ENCODE results near the gene SRGAP3.
"Not testable (repeated sequence)": the region's sequence is repeated elsewhere in the genome, so short reads cannot be mapped to it uniquely, and the experiment has no call there.

The SRGAP3 gene

GRCh38 chr3:9249273-9250192, at the start of gene SRGAP3:
Gene SRGAP3 (minus strand): TSS chr3:9249646. CDS start chr3:9248951, 695 bp downstream.
- peak; percentile 97 for FAIRE-seq

GRCh38 chr3:9298236-9298635, 48.8 kb upstream of the SRGAP3 start:
- no peak for FAIRE-seq

- FAIRE-seq = no peak
Measured at GRCh38 chr3:9296241-9296640, 46.8 kb upstream of the SRGAP3 start.

GRCh38 chr3:9295007-9295406, 45.6 kb upstream of the SRGAP3 start:
- FAIRE-seq = no peak

GRCh38 chr3:9293953-9294352, 44.5 kb upstream of the SRGAP3 start:
- not testable (repeated sequence) for FAIRE-seq

GRCh38 chr3:9293076-9293475, 43.6 kb upstream of the SRGAP3 start:
- FAIRE-seq = no peak

- no peak for FAIRE-seq
Measured at GRCh38 chr3:9292516-9292915, 43.1 kb upstream of the SRGAP3 start.

GRCh38 chr3:9291821-9292410, 42.5 kb upstream of the SRGAP3 start:
- FAIRE-seq = no peak

GRCh38 chr3:9290566-9290965, 41.1 kb upstream of the SRGAP3 start:
- FAIRE-seq = no peak

- not testable (repeated sequence) for FAIRE-seq
Measured at GRCh38 chr3:9281533-9281932, 32.1 kb upstream of the SRGAP3 start.

- FAIRE-seq = no peak
Measured at GRCh38 chr3:9280451-9281219, 31.2 kb upstream of the SRGAP3 start.

- FAIRE-seq = no peak
Measured at GRCh38 chr3:9279966-9280365, 30.5 kb upstream of the SRGAP3 start.

- no peak for FAIRE-seq
Measured at GRCh38 chr3:9278498-9278897, 29.1 kb upstream of the SRGAP3 start.

- FAIRE-seq = no peak
Measured at GRCh38 chr3:9278085-9278484, 28.6 kb upstream of the SRGAP3 start.

GRCh38 chr3:9276761-9277370, 27.4 kb upstream of the SRGAP3 start:
- FAIRE-seq = no peak

- FAIRE-seq = no peak
Measured at GRCh38 chr3:9271903-9272302, 22.5 kb upstream of the SRGAP3 start.

GRCh38 chr3:9270704-9271103, 21.3 kb upstream of the SRGAP3 start:
- FAIRE-seq = no peak

GRCh38 chr3:9266716-9267115, 17.3 kb upstream of the SRGAP3 start:
- FAIRE-seq = no peak

- FAIRE-seq = no peak
Measured at GRCh38 chr3:9260305-9260704, 10.9 kb upstream of the SRGAP3 start.

GRCh38 chr3:9257092-9257491, 7.6 kb upstream of the SRGAP3 start:
- no peak for FAIRE-seq

GRCh38 chr3:9255976-9256375, 6.5 kb upstream of the SRGAP3 start:
- FAIRE-seq = no peak

- FAIRE-seq = no peak
Measured at GRCh38 chr3:9254764-9255163, 5.3 kb upstream of the SRGAP3 start.

GRCh38 chr3:9253327-9253726, 3.9 kb upstream of the SRGAP3 start:
- FAIRE-seq = no peak

Measured in A204.1 (cell line).